Kidney tubule cell (primary cell): ENCODE measurements around the gene RGS5.

Source experiments
- DNase-seq: peaks from one replicate; pipeline ENCODE4 v3.0.0-alpha.2; 2018; ENCODE audit warnings: low spot score

RGS5 gene

GRCh38 chr1:163182330-163182949 is 20.3 kb downstream of the RGS5 start:
- DNase-seq, result no peak

DNA sequence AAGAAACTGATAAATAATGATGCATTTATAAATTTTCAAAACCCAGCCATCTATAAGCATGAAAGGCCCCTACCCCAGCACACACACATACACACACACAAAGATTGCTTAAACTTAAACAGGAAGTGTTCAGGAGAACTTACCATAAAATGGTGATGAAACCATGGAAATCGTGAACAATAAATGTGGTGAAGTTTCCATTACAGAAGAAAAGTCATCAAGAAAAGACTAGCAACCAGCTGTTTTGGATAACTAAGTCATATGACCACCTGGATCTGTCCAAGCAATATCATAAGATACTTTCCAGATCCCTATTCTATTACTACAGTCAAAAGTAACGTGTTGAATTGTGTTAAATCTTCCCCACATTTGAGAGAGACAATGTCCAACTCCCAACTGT is 24.1 kb downstream of the RGS5 start:
- DNase-seq, result no peak

DNA sequence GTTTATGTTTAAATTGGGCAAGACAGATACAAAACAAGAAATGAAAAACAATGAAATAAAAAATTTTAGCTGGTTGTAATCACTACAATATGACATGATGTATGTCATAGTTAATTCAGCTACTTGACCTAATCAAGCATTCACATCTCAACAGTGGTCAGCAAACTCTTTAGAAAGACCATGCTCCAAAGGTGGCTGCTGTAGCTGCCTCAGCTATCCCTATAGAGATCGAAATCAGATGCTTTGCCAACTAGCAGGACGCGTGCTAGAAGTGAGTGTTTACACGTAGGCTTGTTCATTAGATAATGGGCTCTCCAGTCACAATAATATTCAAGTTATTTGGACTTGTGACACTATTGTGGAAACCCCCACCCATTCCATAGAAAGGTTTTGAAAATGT is 25.9 kb downstream of the RGS5 start:
- DNase-seq, result no peak

DNA sequence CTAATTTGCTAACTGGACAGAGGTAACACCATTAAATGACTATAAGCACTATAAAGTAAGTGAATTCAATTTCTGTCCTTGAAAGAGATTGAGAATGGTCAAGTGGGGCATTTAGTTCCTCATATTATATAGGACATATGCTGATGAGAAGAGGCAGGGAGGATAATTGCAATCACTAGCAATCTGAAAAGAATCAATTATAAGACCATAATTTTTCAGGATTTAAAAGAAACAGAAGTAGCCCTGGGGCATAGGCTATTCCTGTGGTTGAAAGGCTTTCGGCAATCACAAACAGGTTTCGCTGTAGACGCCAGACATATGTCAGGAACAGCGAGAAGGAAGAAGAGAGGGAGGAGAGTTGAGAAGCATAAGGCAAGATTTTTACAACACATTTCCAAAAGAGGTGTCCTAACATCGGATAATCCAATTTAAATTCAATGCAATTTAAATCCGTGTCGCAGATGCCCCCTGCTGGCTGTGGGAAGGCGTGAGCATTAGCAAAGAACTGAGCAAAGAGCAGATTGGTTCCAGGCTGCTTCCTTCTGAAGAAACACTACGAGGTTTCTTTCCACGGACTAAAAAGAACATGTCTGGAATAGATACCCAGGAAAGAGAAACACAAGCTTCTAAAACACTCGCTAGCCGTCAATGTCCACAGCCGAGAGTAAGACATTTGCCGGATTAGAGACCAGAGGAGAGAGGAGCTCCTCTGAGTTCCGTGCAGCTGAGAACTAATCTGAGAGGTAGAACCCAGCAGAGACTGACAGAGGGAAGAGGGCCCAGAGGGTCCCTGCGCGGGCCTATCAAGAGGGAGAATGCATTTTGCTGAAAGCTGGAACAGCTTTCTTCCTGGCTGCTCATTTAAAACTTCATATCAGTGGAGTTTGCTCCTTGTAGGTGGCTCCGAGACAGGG is 27.9 kb downstream of the RGS5 start:
- peak; percentile 71 for DNase-seq

GRCh38 chr1:163173121-163173520 is 29.6 kb downstream of the RGS5 start:
- peak; percentile 65 for DNase-seq

DNA sequence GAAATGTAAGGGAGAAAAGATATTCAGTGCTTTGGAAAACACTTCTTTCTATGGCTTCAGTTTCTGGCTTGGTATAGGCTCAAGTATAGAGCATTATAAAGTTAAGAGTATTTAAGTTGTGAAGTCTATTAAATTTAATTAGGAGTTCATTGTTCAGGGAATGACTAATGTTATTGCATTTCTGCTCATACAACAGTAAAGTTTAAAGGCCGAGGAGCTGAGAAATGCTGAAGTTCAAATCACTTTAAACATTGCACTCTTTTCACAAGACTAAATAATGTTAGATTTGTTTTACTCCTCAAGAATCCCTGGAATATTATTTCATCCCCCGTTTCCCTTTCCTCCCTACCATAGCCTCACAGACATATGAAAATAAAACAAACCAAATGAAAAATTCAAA is 30.1 kb downstream of the RGS5 start:
- DNase-seq, result no peak

GRCh38 chr1:163171826-163172225 is 30.9 kb downstream of the RGS5 start:
- peak; percentile 1 for DNase-seq

GRCh38 chr1:163170975-163171676 is 31.6 kb downstream of the RGS5 start:
- peak; percentile 56 for DNase-seq

- DNase-seq, result no peak
These were observed 32.4 kb downstream of the RGS5 start for GRCh38 chr1:163170331-163170730.

- no peak for DNase-seq
These were observed 33.2 kb downstream of the RGS5 start for GRCh38 chr1:163169553-163169952.

GRCh38 chr1:163168053-163168452 is 34.7 kb downstream of the RGS5 start:
- peak; percentile 95 for DNase-seq

DNA sequence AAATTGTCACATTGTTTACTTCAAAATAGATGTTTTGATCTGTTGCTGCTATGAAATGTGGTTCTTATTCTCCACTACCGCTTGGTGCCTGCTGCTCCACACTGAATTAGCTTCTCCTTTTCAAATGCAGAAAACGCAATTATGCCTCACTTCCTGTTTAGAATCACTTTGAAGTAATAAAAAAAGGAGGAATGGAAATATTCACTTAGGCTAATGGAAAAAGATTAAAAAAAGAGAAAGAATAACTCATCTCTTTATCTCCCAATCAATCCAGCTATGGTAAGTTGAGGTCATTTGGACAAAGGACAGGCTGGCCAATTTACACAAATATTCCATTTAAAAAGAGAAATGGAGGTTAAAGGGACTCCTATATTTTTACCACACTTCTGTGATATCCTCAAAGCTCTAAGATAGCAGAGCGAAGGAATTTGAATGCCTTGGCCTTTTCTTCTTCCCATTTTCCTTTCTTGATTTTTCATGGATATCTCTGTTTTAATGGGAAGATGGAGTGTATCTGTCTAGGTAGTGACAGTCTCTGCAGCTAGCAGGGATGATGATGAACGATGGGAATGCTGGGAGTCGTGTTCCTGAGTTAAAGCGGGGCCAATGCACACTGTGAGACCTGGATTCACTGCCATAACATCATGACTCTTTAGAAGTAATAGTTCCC is 35.7 kb downstream of the RGS5 start:
- DNase-seq, result no peak

DNA sequence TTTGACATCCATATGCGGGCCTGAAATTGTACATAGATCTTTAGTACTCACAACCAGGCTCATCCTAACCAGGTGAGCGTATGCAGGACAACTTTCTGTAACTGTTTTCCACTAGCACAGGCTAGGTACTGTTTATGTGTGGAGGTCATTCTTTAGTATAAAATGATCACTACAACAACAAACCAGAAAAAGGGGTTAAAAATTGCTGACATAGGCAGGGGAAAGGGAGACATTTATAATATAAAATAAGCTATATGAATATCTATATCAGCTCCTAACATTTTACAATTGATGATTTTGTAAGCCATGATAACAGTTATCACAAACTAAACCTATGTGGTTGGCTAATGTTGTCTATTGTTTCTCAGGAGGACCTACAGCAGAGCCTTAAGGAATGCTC is 37.6 kb downstream of the RGS5 start:
- DNase-seq, result no peak

DNA sequence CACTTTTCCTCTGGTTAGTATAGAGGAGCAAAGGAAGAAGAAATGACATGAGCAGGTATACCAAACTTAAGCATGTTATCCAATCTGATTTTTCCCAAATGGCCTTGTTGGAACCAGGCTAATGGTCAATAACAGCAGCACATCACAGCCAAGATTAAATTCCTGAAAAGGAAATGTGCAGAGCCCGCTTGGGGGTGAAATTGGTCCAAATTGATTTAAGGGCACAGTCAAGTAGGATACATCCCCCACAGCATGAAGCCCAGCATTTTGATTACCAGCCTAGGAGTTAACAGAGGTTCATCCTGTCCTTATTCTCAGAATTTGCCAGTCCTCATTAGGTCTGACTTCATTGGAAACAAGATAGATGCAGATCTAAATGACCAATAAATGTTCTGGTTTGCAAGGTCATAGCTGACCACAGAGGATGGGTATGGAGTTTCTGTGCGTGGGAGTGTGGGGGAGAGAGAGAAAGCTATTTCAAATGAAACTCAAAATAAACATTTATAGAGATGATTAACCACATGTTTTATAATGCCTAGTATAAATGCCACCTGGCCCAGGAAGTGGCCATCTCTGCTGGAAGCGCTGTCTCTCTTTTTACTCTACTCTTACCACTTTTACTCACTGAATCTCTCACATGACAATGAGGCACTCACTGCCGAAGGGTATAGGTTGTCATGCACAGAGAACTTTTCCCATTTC is 38.7 kb downstream of the RGS5 start:
- peak; percentile 89 for DNase-seq

- no peak for DNase-seq
These were observed 39.6 kb downstream of the RGS5 start for GRCh38 chr1:163163163-163163562.

DNA sequence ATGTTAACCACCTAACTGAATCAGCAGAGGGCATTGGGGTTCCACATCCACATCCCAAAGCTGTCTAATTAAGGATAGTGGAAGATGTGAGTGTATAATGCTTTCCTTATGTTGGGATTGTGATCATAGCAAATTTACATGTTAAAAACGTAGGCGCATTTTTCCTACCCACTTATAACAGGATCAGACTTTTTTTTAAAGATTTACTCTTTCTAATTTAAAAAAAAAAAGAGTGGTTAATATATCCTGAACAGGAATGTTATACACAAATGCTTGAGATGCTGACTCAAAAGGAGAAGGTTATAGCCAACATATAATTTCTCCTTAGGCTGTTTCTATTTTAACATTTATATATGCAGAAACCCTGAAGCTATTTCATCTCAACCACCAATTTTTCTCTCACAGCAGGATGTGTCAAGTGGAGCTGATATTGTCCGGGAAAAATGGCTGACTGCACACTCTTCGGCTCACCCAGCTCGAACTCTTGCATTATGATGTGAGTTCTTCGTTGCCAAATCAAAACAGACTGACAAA is 40.3 kb downstream of the RGS5 start:
- no peak for DNase-seq

- no peak for DNase-seq
These were observed 40.9 kb downstream of the RGS5 start for GRCh38 chr1:163161841-163162240.

DNA sequence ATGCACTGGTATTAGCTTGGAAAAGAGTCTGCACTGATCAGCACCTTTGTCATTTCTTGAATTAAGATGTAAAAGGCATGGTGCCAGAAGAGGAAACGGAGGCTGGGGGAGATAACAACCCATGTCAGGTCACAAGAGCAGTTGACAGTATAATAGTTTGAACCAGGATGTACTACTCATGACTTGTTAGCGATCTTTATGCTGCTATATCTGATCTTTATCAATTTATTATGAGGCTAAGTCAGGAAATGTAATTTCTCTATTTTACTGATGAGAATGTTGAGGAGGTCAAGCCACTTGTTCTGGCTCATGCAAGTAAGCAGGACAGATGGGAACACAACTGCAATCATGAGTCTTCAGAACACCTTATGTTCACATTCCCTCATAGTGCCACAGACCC is 41.4 kb downstream of the RGS5 start:
- no peak for DNase-seq

GRCh38 chr1:163155606-163156005 is 47.1 kb downstream of the RGS5 start:
- DNase-seq, result no peak

- no peak for DNase-seq
These were observed 53.8 kb downstream of the RGS5 start for GRCh38 chr1:163148911-163149310.

DNA sequence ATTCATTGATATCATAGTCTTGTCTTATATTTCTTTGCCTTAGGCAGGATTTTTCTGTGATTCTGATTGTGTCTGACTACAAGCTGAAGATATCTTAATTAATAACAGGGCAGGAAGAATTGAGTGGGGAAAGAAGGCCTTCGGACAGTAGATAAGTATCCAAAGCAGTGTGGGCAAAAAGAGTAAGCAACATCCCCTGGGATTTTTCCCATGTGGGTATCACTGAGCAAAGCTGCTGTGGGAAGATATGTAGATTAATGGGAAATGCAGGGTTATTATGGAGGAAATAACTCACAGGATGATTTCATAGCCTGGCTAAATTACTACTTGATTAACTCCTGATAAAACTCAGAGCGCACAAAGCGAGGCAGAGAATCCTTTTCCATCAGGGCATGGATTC is 55.7 kb downstream of the RGS5 start:
- no peak for DNase-seq

DNA sequence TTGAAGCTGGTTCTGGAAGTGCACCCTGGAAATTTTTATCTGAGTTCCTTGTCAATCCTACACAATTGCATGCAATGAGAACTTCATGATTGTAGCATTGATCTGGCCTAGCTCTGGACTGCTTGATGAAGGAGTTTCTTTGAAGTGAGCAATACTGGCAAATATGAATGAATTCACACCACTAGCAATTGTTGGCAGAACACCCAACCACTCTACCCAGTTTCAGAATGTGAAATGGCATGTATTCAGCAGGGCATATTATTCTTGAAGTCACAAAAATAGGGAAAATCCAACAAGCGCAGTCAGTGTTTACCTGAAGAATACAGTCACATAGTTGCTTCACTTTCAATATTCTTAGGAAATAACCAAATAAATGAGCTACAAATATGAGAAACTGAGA is 57.3 kb downstream of the RGS5 start:
- DNase-seq, result no peak
